IMR-90 (cell line): ENCODE results near the gene LRG1. TPM values are rescaled to one million over a fixed set of nuclear protein-coding genes. Genes with fewer than 3 reads are reported as not detected.
A peak's percentile ranks its signal among the peaks of the same experiment; 100 is the strongest.

ENCODE experiments used
- ATAC-seq: fragments of 200-7000 bp; cut with Tn5 transposase; 2 replicates; pipeline ENCODE4 v1.9.1; 2020; ENCODE audit warnings: low read depth, mild to moderate bottlenecking, moderate library complexity
- BruUV-seq: library from RNA; stranded (reverse); fragments of 400-500 nt; replicated peaks from 2 replicates; lab custom pipeline; 2021; lab: Mats Ljungman, UMichigan
- CTCF ChIA-PET: fragments of 300-600 bp; formaldehyde crosslinking; extraction: SDS; loops from one replicate; lab custom pipeline; 2021; ENCODE audit warnings: antibody characterized with exemption; lab: Yijun Ruan, JAX
- POLR2A ChIA-PET: fragments of 300-600 bp; sonication (Branson Sonifier 250); formaldehyde crosslinking; loops from one replicate; lab custom pipeline; 2022; ENCODE audit warnings: antibody characterized with exemption; ENCODE audit not compliant: unreplicated experiment; lab: Charles Lee
- DNase-seq: peaks from one replicate; pipeline ENCODE4 v3.0.0; 2013
- H2AFZ ChIP-seq: replicated peaks from 2 replicates; pipeline ENCODE3; 2013; ENCODE audit warnings: low read length, mild to moderate bottlenecking; ENCODE audit not compliant: poor library complexity
- H2AK5ac ChIP-seq: 2 replicates; pipeline ENCODE4 v1.6.1; 2013; ENCODE audit warnings: low read depth, low read length, inconsistent platforms
- H2AK9ac ChIP-seq: replicated peaks from 2 replicates; pipeline ENCODE3; 2013; ENCODE audit warnings: mild to moderate bottlenecking, low read depth, low read length, moderate library complexity; ENCODE audit not compliant: poor library complexity
- H2BK120ac ChIP-seq: 2 replicates; pipeline ENCODE4 v1.6.1; 2013; ENCODE audit warnings: low read depth, low read length, inconsistent platforms
- H2BK15ac ChIP-seq: 3 replicates; pipeline ENCODE4 v1.6.1; 2013; ENCODE audit warnings: low read depth, low read length, inconsistent platforms
- H2BK20ac ChIP-seq: 2 replicates; pipeline ENCODE4 v1.6.1; 2013; ENCODE audit warnings: low read depth, mild to moderate bottlenecking, inconsistent platforms, low read length, moderate library complexity
- H2BK5ac ChIP-seq: 2 replicates; pipeline ENCODE4 v1.6.1; 2013; ENCODE audit warnings: mild to moderate bottlenecking, low read depth, low read length, inconsistent platforms; ENCODE audit not compliant: poor library complexity, severe bottlenecking
- H3K14ac ChIP-seq: replicated peaks from 2 replicates; pipeline ENCODE4 v1.6.1; 2013; ENCODE audit warnings: low read depth, low read length, inconsistent platforms
- H3K18ac ChIP-seq: 2 replicates; pipeline ENCODE4 v1.6.1; 2013; ENCODE audit warnings: low read depth, low read length, control low read depth
- H3K23ac ChIP-seq: 2 replicates; pipeline ENCODE4 v1.6.1; 2013; ENCODE audit warnings: low read depth, low read length, inconsistent platforms
- H3K27ac ChIP-seq: 2 replicates; pipeline ENCODE4 v1.5.1; 2013; ENCODE audit warnings: mild to moderate bottlenecking, control low read depth, low read length; ENCODE audit not compliant: insufficient read depth
- H3K27me3 ChIP-seq: 2 replicates; pipeline ENCODE4 v1.6.1; 2013; ENCODE audit warnings: low read length; ENCODE audit not compliant: control insufficient read depth, insufficient read depth
- H3K36me3 ChIP-seq: 2 replicates; pipeline ENCODE4 v1.6.1; 2013; ENCODE audit warnings: low read length, mixed read lengths; ENCODE audit not compliant: control insufficient read depth, insufficient read depth
- H3K4ac ChIP-seq: 2 replicates; pipeline ENCODE4 v1.6.1; 2013; ENCODE audit warnings: low read depth, low read length, inconsistent platforms
- H3K4me1 ChIP-seq: 2 replicates; pipeline ENCODE4 v1.6.1; 2013; ENCODE audit warnings: low read length, mixed read lengths; ENCODE audit not compliant: control insufficient read depth, insufficient read depth
- H3K4me2 ChIP-seq: 2 replicates; pipeline ENCODE4 v1.6.1; 2013; ENCODE audit warnings: low read depth, mild to moderate bottlenecking, control low read depth, low read length, moderate library complexity
- H3K4me3 ChIP-seq: 2 replicates; pipeline ENCODE4 v1.5.1; 2013; ENCODE audit warnings: low read depth, mild to moderate bottlenecking, control low read depth, low read length, moderate library complexity; ENCODE audit not compliant: insufficient read depth
- H3K56ac ChIP-seq: 2 replicates; pipeline ENCODE4 v1.6.1; 2013; ENCODE audit warnings: low read length, inconsistent platforms; ENCODE audit not compliant: insufficient read depth; ENCODE audit errors: extremely low read depth
- H3K79me1 ChIP-seq, 2 experiments: 2 replicates each; pipeline ENCODE4 v1.6.1; 2013; ENCODE audit warnings: low read length in 2 of 2, inconsistent platforms in 1 of 2, low read depth in 1 of 2
- H3K9ac ChIP-seq: 2 replicates; pipeline ENCODE4 v1.6.1; 2013; ENCODE audit warnings: low read depth, low read length, control low read depth
- H3K9me1 ChIP-seq: 2 replicates; pipeline ENCODE4 v1.6.1; 2013; ENCODE audit warnings: low read length, inconsistent platforms; ENCODE audit not compliant: insufficient read depth
- H3K9me3 ChIP-seq: 2 replicates; pipeline ENCODE4 v1.6.1; 2013; ENCODE audit warnings: low read length; ENCODE audit not compliant: control insufficient read depth, insufficient read depth
- H4K20me1 ChIP-seq: 2 replicates; pipeline ENCODE4 v1.6.1; 2013; ENCODE audit warnings: low read length, inconsistent platforms; ENCODE audit not compliant: insufficient read depth
- H4K5ac ChIP-seq: 2 replicates; pipeline ENCODE4 v1.6.1; 2013; ENCODE audit warnings: mild to moderate bottlenecking, low read depth, low read length, control low read depth
- H4K8ac ChIP-seq, 2 experiments: 2 replicates each; pipeline ENCODE4 v1.6.1; 2013; ENCODE audit warnings: low read depth in 2 of 2, low read length in 2 of 2, control low read depth in 1 of 2, inconsistent platforms in 1 of 2
- H4K91ac ChIP-seq: 2 replicates; pipeline ENCODE4 v1.6.1; 2013; ENCODE audit warnings: low read depth, low read length, inconsistent platforms; ENCODE audit not compliant: insufficient read depth
- CHD1 ChIP-seq: IDR thresholded peaks from 2 replicates; pipeline ENCODE4 v1.6.1; 2012; ENCODE audit warnings: low read depth, low read length, improper control_type of control experiment
- MAFK ChIP-seq: IDR thresholded peaks from 2 replicates; pipeline ENCODE4 v1.6.1; 2012; ENCODE audit warnings: low read depth, low read length, improper control_type of control experiment
- NFE2L2 ChIP-seq: fragments of 150-350 bp; IDR thresholded peaks from 2 replicates; pipeline ENCODE4 v1.6.1; 2016; ENCODE audit warnings: low read depth, mild to moderate bottlenecking, low read length
- RFX5 ChIP-seq: IDR thresholded peaks from 2 replicates; pipeline ENCODE4 v1.8.0; 2012; ENCODE audit warnings: low read depth, mild to moderate bottlenecking, low read length, moderate library complexity
- WGBS, 2 experiments: methylation state at CpG; one replicate each; pipeline versions ENCODE4 v1.1.5 to v1.1.7; 2013; ENCODE audit warnings: missing lambda C conversion rate in 2 of 2; ENCODE audit not compliant: insufficient read length in 1 of 2; ENCODE audit errors: extremely low coverage in 2 of 2; 5-methylcytosine and 5-hydroxymethylcytosine counted together
- dilution Hi-C: fragments of 300-500 bp; cut with HindIII; formaldehyde crosslinking; loops from one replicate; pipeline ENCODE4 v1.14.3; 2018; ENCODE audit warnings: low sequenced_read_pairs; ENCODE audit not compliant: unreplicated experiment
- in situ Hi-C: fragments of 300-500 bp; cut with MboI; formaldehyde crosslinking; loops from 3 replicates; pipeline ENCODE4 v1.14.3; 2019; ENCODE audit warnings: low sequenced_read_pairs, inconsistent platforms, mixed read lengths
- intact Hi-C: fragments of 100-400 bp; cut with micrococcal nuclease; formaldehyde crosslinking; loops from 2 replicates; pipeline ENCODE4 v1.10.0; 2022
- polyA plus RNA-seq, 3 experiments: library from polyadenylated mRNA; depleted of rRNA; stranded (reverse); fragments of >200 nt; gene quantifications; 2 replicates each; pipeline ENCODE4 v1.2.3, GENCODE V29; 2012; ENCODE audit warnings: low replicate concordance in 1 of 3
- total RNA-seq: library from RNA; depleted of rRNA; stranded (reverse); fragments of >200 nt; gene quantifications from 2 replicates; pipeline ENCODE4 v1.2.3, GENCODE V29; 2012
- TF ChIP-seq, protein P1 (sequence below): fragments of 150-350 bp; IDR thresholded peaks from 2 replicates; pipeline ENCODE4 v1.6.1; 2016; ENCODE audit warnings: low read depth, mild to moderate bottlenecking, low read length, moderate library complexity, borderline replicate concordance

The LRG1 gene
- total and polyA plus RNA-seq, 2 of the 4 experiments (the other 2 are of a cell fraction), result not detected

DNA sequence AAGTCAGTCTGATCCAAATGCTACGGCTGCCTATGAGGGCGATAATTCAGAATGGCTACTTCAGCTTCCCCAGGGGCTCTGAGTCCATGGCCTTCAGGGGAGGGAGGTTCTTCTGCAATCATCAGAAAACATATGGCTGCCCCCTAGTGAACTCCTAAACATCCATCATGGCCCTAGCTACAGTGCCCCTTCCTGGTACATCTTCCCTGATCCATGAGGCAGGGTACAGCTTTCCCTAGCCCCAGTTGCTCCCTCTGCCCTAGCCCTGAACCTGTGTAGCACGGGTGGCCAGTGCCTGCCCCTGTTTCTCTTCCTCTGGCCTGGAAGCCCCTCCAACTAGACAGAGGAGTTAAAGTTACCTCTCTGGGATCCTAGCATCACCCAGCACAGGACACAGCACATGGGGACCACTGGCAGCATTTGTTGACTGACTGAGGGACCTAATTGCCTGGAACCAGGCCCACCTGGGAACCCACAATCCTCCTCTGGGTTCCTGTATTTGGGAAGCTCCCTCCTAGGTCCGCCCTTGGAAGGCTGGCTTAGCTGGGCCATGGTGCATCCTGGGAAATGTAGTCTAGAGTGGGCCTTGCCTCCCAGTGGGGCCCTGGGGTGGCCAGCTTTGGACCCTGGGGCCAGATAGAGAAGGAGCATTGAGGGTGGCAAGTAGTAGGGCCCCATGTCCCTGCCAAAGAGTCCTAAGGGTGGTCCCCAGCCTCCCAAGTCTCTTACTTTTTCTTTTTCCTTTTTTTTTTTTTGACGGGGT is 37.4 kb upstream of the LRG1 start:
- Histone ChIP-seq H4K91ac (no peak overlapping the region), H4K20me1 (no peaks in the 10 kb centered on the region), H2BK20ac (peak overlapping the region; percentile 48; the same call in 1 of the 2 replicates), H3K56ac (no peak overlapping the region), H2AK9ac (peak overlapping the region; percentile 51), H3K4ac (peak overlapping the region; percentile 72; the same call in 1 of the 2 replicates), H3K14ac (no peak overlapping the region), H2AFZ (peak overlapping the region; percentile 77), H3K79me1 (no peaks in the 10 kb centered on the region), H4K5ac (no peak overlapping the region), H3K18ac (no peak overlapping the region), H3K23ac (no peak overlapping the region; the same call in 1 of the 2 replicates), H3K9me1 (peaks cover 5% of the 10 kb centered on the region; the same call in 1 of the 2 replicates), H2BK120ac (peak overlapping the region; percentile 49), H3K4me1 (peaks cover 9% of the 10 kb centered on the region), H2BK15ac (no peak overlapping the region), H3K27me3 (peaks cover 30% of the 10 kb centered on the region), H3K27ac (no peak overlapping the region), H3K9ac (no peak overlapping the region), H2AK5ac (peak overlapping the region; percentile 63; the same call in 1 of the 2 replicates), H4K8ac (peak overlapping the region in 1 of 2 experiments; percentile 48; a peak in 1 of 4 replicates), H2BK5ac (no peak overlapping the region), H3K9me3 (no peaks in the 10 kb centered on the region), H3K36me3 (no peaks in the 10 kb centered on the region), H3K4me2 (no peak overlapping the region), H3K4me3 (no peak overlapping the region)
- DNase-seq, result no peak
- intact Hi-C loops (no loop called here), in situ Hi-C loops (loop anchor here (5.0 kb wide), 1 partner anchor 60 kb away; the partner anchor contains the start of gene TNFAIP8L1), dilution Hi-C loops (no loop called here)
- no peak for ATAC-seq
- no TSS peak for BruUV-seq
- no peak for TF ChIP-seq MAFK
- TF ChIP-seq RFX5, result no peak
- no peak for TF ChIP-seq NFE2L2
- TF ChIP-seq CHD1, result no peak
- TF ChIP-seq, protein P1, sequence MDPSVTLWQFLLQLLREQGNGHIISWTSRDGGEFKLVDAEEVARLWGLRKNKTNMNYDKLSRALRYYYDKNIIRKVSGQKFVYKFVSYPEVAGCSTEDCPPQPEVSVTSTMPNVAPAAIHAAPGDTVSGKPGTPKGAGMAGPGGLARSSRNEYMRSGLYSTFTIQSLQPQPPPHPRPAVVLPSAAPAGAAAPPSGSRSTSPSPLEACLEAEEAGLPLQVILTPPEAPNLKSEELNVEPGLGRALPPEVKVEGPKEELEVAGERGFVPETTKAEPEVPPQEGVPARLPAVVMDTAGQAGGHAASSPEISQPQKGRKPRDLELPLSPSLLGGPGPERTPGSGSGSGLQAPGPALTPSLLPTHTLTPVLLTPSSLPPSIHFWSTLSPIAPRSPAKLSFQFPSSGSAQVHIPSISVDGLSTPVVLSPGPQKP, result no peak
- CTCF ChIA-PET, result interaction anchor here (1.0 to 1.2 kb wide), 3 partner anchors 56 to 60 kb away, joined by 3 read pairs; no protein-coding TSS in a partner anchor
- WGBS, 2 experiments, result 100% methylated on average over 1 of the region's 5 CpGs; no CpG with 5 or more reads in 1 of the 2 experiments
- POLR2A ChIA-PET, result no interaction called here
